HTERT RPE-1 (cell line): Measurements from ENCODE around the gene THBS4.
"Not testable (repeated sequence)": the region's sequence is repeated elsewhere in the genome, so short reads cannot be mapped to it uniquely, and the experiment has no call there.

ENCODE experiments used
- in situ Hi-C: fragments of 300-500 bp; cut with MboI; formaldehyde crosslinking; loops from 4 replicates; pipeline ENCODE4 v1.14.3; 2020; ENCODE audit warnings: low sequenced_read_pairs

The THBS4 gene

DNA sequence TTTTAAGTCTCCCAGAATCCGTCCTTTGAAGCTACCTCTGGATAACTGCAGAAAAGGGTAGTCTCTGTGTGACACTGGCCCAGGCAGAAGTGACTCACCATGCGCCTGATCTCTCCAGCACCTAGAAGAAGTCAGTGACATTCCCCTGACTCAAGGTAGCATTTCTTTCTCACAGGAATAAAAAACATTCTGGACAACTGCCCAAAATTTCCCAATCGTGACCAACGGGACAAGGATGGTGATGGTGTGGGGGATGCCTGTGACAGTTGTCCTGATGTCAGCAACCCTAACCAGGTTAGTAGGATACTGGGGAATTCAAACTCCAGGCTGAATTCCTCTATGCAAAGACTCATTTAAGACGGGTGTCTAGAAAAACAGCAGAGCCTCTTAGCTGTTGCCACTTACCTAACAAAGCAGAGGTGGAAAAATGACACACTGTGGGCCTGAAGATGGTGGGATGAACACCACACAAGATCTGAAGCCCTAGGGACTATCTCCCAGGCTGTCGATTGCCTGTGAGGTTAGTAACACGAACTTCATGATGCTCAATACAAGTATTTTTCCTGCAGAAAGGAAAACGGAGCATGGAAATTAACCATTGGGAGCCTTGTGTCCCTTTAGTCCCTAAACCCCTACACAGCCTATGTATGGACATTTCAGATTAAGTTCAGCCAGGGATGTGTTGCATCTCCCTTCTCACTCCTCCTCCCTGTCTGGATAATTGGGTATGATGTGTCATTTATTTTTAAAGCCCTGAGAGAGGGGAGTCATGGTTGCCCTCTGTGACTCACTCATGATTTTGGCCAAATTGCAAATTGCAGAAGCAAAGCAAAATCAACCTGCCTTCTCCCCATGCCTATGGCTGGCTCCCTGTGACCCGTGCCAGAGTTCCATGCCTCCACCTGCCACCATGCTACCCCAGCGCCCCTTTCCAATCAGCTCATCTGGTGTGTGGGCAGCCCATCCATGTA is 37.2 kb downstream of the THBS4 start:
- in situ Hi-C loops, result no loop called here

DNA sequence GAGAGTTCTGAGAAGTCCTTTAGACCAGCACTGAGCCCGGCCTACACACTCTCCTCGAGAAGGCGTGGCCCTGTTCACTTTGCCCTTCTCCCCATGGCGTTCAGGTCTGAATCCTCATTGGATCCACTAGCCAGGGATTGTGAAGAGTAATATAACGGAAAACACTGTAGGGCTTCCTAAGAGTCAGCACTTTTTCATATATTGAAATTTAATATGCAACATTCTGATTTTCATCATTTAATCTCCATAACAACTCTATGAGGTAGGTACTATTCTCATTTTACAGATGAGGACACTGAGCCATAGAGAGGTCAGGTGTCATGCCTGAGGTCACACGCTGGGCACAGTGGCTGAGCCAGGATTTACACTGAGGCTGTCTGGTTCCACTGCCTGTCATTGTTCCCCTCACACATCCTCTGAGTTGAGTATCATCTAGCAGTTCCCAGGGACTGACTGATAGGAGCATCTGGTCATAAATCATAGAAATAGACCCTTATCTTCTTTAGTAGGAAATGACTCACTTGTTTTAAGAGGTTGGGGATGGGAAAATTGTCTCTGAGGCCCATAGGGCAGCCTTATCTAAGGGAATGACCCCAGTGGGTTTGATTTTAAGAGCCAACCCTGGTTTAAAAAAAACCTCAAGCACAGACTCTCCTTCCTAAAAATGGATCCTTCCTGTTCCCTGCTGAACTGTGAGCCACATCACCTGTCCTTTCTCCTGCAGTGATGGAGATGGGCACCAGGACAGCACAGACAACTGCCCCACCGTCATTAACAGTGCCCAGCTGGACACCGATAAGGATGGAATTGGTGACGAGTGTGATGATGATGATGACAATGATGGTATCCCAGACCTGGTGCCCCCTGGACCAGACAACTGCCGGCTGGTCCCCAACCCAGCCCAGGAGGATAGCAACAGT is 41.2 kb downstream of the THBS4 start:
- in situ Hi-C loops, result no loop called here

DNA sequence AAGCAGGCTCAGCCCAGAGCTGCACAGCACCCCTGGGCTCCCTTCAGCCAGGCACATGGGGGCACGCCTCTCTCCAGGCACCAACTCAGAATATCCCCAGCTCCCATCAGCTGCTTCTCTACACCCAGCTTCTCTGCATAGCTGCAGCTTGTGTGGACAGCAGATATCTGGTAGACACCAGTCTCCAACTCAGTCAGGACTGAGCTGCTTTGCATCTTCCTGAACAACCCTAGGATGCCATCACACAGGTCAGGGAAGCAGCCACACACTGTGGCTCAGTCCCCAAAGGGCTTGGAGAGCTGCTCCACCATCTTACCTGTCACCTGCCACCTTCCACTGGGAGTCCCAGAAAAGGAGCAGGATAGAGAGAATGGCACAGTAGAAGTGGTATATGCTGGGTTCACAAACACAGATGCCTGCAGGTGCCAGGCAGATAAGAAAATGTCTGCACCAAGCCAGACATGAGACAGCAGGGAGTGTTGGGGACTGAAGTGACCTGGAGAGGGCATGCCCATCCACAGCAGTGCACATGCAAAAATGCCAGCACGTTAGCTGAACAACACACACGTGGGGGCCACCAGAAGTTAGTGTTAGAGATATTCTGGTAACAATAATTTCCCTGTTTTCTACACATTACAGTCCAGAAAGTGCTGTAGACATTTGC is 42.0 kb downstream of the THBS4 start:
- in situ Hi-C loops, result no loop called here

DNA sequence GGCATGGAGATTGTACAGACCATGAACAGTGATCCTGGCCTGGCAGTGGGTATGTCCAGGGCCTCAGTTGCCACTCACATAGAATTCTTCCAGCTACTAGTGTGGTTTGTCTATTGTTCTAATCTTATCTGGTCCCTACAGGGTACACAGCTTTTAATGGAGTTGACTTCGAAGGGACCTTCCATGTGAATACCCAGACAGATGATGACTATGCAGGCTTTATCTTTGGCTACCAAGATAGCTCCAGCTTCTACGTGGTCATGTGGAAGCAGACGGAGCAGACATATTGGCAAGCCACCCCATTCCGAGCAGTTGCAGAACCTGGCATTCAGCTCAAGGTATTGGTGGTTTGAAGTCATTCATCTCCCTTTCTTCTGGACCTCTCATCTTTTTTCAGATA is 43.8 kb downstream of the THBS4 start:
- in situ Hi-C loops, result no loop called here

DNA sequence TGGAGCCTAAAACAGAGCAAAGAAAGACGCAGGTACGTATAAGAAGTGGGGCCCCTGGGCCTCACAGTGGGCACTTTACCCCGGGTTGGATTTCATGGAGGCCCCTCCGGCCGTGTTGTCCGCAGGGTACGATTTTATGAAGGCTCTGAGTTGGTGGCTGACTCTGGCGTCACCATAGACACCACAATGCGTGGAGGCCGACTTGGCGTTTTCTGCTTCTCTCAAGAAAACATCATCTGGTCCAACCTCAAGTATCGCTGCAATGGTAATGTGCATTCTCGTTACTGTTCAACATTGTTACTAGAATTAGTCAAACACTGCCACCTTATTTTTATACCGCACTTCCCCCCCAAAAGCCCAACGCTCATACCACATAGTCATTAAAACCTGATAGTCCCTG is 47.1 kb downstream of the THBS4 start:
- in situ Hi-C loops, result no loop called here

DNA sequence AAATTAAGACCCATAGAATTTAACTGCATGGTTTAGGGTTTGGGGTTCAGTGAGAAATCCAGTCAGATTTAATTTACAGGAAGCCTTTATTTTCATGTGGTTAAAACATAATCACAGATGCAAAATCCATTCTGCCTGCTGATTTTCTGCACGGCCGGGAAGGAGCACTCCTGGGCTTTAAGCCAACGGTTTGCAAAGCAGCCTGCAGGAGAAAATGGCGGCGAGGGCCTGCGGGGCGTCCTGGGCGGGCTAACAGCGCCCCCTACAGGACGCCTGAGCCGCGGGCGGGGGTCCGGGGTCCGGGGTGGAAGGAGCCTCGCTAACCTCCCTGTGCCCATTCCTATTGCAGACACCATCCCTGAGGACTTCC is 47.6 kb downstream of the THBS4 start:
- in situ Hi-C loops, result no loop called here

DNA sequence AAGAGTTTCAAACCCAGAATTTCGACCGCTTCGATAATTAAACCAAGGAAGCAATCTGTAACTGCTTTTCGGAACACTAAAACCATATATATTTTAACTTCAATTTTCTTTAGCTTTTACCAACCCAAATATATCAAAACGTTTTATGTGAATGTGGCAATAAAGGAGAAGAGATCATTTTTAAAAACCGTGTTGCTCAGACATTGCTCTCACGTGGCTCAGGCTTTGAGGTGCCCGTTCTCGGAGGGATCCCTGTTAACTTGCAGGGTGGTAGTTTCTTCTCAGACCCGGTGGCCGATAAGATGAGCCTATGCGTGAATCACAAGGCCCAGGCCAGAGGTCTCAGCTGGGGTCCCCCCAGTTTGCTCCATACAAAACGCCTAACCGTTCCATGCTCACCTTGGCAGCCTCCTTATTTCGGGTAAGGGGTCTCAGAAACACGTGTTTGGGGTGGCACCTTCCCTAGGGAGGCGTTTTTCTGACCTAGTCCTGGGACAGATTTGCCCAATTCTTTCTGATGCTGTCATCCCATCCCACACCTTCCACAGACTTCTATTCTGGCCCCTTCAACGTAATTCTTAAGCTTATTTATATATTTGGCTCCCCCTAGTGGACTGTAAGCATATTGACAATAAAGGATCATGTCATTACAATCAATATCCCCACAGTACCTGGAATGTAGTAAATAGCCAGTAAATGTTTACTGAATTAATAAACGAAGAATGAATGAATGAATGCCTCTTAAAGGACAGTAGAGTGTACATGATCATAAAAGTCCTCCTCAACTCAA is 48.1 kb downstream of the THBS4 start:
- in situ Hi-C loops, result no loop called here

DNA sequence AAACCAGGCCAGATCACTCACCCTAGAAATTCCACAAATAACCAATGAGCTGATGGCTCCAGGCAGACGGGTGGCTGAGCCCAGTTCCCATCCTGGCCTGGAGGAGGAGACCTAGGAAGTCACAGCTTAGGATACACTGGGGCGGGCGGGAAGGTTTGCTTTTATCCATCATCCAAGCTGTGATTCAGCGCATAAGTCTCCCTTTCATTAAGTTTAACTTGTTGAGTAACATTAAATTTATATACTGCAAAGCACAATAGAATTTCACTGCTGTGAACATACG is 55.7 kb downstream of the THBS4 start:
- in situ Hi-C loops, result no loop called here

DNA sequence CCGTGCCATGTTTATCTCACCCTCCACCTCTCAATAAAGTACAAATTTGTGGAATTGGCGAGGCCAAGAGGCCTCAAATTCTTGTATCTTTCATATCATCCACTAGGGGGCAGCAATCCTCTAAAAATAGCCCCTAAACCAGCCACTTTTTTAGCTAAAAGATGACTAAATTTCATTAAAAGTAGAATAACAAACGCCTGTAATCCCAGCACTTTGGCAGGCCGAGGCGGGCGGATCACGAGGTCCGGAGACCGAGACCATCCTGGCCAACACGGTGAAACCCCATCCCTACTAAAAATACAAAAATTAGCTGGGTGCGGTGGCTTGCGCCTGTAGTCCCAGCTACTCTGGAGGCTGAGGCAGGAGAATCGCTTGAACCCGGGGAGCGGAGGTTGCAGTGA is 56.6 kb downstream of the THBS4 start:
- in situ Hi-C loops, result not testable (repeated sequence)

DNA sequence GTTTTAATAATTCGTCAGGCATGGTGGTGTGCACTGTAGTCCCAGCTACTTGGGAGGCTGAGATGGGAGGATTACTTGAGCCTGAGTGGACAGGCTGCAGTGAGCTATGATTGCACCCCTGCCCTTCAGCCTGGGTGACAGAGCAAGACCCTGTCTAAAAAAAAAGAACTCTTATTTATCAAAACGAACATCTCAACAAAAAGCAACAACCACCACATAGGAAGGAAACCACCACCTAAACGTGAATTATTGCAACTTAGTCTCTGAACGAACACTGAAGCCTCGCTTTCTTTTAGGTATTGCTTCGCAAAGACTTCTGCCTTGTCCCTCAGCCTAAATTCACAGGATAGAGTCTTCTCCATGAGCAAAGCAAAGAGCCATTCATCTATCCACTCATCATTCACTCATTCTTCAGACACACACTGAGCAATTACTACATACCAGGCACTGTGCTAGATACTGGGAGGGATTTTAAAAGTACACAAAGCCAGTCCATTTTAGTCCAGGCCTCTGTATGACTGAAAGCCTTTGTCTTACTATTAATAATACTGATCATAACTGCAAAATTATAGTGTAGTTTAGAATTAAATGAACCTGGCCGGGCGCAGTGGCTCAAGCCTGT is 57.4 kb downstream of the THBS4 start:
- in situ Hi-C loops, result no loop called here

DNA sequence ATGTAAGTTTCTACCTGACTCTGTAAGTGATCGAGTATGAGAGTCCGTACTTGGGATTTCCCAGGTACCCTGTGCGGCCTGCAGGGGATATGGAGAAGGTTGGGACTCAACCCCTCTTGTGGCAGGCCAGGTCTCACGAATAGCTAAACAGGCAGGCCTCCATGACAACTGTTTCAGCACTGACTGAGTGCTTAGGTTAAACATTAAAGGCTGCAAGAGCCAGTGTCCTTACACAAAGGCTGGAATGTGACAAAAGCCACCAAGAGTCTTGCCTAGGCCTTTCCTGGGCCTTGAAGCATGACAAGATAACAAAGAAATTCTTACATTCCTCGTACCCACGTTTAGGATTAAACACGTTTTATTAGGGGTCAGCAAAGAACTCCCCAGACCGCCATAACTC is 58.6 kb downstream of the THBS4 start:
- in situ Hi-C loops, result no loop called here

DNA sequence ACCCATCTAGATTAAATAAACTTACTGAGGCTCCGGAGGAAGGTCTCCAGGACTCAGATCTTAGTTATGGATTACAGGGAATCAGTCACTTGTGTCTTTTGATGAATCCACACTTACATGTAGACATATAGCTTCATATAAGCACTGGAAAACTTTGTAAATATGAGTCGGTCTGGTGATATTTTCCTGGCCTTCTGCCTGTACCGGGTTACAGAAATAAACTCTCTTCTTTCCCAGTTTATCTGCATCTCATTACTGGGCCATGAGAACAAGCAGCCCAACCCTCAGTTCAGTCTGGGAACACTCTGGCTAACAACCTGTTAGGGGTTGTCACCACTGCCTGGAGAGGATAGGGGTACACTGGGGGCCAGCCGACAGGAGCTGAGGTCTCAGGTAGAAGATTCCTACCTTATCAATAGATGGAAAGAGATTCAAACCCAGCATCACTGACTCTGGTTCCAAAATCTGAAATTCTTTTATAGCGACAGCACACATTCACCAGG is 59.1 kb downstream of the THBS4 start:
- in situ Hi-C loops, result no loop called here

DNA sequence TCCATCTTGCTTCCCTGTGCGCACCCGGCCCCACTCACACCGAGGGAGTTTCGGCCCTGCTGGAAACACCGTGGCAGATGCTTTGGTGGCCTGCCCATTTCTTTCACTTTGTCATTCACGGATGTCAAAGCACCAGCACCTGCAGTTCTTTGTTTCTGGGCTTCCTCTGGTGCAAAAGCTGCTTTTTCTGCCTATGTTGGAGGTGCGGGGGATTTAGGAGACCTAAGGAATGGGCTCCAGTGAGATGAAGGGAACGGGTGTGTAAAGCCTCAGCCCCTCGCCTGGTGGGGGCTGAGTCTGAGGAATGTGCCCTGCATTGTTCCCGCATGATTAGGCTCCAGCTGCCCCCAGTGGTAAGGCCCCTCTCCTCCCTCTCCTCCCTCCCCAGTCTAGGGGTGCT is 62.3 kb downstream of the THBS4 start:
- in situ Hi-C loops, result no loop called here

DNA sequence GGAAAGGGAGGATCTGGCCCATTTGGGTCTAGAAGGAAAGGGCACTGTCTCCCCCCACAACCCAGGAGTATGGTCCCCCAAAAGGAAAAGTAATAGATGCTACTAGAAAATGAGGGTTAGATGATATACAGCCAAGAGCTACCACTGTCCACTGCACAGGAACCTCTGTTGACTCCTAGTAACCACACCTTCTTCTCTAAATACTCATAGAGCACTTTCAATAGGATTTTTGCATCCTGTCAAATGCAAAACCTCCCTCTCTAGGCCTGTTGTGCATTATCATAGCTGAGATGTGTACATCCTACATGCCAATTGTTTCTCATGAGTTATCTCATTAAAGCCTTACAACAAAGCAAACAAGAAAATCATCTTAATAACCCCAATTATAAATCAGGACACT is 66.8 kb downstream of the THBS4 start:
- in situ Hi-C loops, result no loop called here

DNA sequence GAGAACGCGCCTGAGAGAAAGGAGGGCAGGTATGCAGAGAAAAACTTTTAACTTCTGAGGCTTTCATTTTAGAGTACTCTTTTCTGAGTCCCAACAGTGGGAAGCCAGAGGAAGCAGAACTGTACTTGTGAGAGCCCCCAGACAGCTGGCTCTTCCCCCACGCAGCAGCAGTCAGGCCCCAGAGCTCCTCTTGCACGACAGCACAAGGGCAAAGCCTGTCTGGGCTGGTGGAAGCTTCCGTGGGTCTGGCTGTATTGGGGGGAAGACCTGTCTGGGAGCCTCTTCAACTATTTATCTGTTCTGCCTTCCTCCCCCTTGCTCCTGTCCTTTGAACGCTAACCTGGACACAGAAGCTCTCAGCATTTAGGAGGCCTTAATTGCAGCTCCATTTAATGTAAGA is 68.2 kb downstream of the THBS4 start:
- in situ Hi-C loops, result no loop called here

DNA sequence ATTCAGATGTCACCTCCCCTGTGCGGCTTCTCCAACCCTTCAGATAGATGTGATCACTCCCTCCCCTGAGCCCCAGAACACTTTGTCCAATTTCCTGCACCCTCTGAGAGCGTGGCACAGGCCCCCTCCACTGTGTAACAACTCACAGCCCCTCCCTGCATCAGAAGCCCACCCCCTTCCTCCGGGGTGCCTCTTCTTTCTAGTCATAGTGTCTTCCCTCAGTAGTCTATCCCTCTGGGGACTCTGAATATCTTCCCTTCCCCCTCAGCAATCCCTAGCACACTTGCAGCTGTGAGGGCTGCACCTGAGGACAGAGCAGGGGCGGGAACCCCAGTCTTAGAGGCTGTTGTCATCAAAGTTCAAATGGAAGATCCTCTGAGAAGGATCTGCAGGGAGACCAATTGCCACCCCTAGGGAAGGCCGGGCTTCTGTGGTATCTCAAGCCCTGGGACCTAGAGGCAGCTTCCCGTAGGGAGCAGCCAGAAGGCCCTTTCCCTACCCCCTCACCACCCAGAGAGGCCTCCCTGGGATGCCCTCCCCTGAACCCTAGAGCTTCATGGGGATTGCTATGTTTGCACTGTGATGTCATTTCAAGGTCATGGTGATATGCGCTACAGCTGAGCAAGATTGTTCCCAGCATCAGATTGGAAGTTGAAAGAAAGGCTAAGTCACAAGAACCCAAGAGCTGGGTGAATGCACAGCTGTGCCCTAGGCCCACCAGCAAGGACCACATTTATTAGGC is 70.7 kb downstream of the THBS4 start:
- in situ Hi-C loops, result no loop called here

DNA sequence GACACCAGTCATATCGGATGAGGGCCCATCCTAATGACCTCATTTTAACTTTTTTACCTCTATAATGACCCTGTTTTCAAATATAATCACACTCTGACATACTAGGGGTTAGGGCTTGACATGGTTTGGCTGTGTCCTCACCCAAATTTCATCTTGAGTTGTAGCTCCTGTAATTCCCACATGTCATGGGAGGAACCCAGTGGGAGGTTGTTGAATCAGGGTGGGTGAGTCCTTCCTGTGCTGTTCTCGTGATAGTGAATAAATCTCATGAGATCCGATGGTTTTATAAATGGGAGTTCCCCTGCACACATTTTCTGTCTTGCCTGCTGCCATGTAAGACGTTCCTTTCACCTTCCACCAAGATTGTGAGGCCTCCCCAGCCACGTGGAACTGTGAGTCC is 71.8 kb downstream of the THBS4 start:
- in situ Hi-C loops, result no loop called here

DNA sequence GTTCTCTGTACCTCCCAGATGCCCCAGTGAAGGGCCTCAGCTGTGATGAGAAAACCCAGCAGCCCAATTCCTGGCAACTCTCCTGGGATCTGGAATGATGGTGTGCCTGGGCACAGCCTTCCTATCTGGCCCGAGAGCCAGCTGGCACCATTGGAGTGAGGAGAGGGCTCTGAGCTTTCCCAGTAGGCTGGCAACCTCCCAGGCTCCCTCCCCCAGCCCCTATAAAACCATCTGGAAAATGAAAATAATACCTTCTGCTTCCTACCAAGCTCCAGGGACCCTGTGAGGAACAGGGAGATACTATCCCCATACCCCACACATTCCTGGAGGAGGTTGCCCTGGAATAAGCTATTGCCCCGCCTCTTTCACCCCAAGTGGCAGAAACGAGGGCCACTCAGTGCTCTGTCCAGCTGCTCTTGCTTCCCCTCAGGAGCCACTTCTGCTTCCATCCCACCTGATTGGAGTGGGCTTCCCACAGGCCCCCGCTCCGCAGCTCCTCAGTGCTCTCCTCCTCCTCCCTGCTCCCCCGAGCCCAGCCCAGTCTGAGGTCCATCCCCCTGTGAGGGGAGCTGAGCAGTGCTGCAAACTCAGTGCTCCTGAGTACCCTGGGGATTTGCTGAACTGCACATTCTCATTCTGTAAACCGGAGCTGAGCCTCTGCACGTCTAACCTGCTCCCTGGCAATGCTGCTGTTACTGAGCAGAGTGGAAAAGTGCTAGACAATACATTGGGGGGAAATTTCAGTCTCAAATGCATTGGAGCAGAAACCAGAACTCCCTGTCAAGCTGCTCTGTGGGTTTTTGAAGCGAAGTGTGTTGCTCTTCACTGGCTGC is 74.7 kb downstream of the THBS4 start:
- in situ Hi-C loops, result no loop called here
